Erythroblast (primary cell): ENCODE results near the gene SHANK2.
"Not testable (repeated sequence)": the region's sequence is repeated elsewhere in the genome, so short reads cannot be mapped to it uniquely, and the experiment has no call there.

Experiments
- GATA1 ChIP-seq: IDR thresholded peaks from 2 replicates; pipeline ENCODE4 v1.6.1; 2011; ENCODE audit warnings: low read depth, mild to moderate bottlenecking, control low read depth, low read length, moderate library complexity
- POLR2A ChIP-seq: IDR thresholded peaks from 2 replicates; pipeline ENCODE4 v1.6.1; 2011; ENCODE audit warnings: mild to moderate bottlenecking, low read length

- TF ChIP-seq POLR2A, GATA1: not testable (repeated sequence)
Observed at GRCh38 chr11:71233896-71234852, 18.2 kb downstream of the SHANK2 start.
